DMS53 treated with DMSO at 0.1 percent for 48 hours (cell line): ENCODE results near the gene RAMP2.
A peak's percentile ranks its signal among the peaks of the same experiment; 100 is the strongest.

Source experiments
- DNase-seq: peaks from one replicate; lab custom pipeline; 2025; ENCODE audit not compliant: unreplicated experiment; lab: John Stamatoyannopoulos, UW

RAMP2 gene

DNA sequence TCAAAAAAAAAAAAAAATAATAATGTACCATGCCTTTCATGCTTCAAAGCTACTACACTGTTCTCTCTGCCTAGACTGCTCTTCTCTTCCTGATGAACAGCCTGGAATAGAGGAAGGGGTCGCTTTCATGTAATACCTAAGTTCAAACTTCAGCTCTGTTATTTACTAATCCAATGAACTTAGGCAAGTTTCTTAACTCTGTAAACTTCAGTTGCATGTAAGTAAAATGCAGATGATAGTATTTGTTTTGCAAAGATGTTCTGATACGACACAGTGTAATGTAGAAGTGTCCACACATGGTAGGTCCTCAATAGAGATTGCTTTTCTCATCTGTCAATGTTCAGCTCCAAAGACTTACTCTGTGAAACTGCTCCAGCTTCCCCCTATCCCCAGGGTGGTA, 30.9 kb downstream of the RAMP2 start:
- DNase-seq, result no peak

GRCh38 chr17:42792545-42792944, 31.5 kb downstream of the RAMP2 start:
- DNase-seq, result no peak

- no peak for DNase-seq
These were observed 34.0 kb downstream of the RAMP2 start for GRCh38 chr17:42795061-42795460.

GRCh38 chr17:42795465-42795864, 34.4 kb downstream of the RAMP2 start:
- no peak for DNase-seq

- DNase-seq, result no peak
These were observed 35.2 kb downstream of the RAMP2 start for GRCh38 chr17:42796066-42796758.

GRCh38 chr17:42797067-42798007, 36.3 kb downstream of the RAMP2 start:
- peak; percentile 29 for DNase-seq

DNA sequence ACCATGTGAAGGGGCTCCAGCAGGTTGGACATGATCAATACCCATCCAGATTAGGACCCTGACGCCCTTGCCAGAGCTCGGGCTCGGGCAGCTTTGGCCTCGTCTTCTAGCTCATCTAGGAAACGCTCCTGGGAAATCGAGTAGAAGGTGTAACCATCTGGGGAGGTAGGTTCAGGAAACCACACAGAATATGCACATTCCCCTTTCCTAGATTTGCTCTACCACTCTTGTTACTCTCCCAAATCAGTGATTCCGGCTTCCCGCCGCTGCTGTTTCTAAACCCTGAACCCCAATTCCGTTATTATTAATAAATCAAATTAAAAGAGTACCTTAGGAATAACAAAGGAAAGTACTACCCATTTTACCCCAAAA, 37.0 kb downstream of the RAMP2 start:
- DNase-seq, result no peak

GRCh38 chr17:42798383-42799380, 37.7 kb downstream of the RAMP2 start, which contains the start of the genes CNTD1 and COA3:
CNTD1 (plus strand) TSS chr17:42798861; CDS start chr17:42799068, 207 bp downstream.
COA3 (minus strand) TSS chr17:42798704; CDS start chr17:42798681, 23 bp downstream.
- peak; percentile 82 for DNase-seq

DNA sequence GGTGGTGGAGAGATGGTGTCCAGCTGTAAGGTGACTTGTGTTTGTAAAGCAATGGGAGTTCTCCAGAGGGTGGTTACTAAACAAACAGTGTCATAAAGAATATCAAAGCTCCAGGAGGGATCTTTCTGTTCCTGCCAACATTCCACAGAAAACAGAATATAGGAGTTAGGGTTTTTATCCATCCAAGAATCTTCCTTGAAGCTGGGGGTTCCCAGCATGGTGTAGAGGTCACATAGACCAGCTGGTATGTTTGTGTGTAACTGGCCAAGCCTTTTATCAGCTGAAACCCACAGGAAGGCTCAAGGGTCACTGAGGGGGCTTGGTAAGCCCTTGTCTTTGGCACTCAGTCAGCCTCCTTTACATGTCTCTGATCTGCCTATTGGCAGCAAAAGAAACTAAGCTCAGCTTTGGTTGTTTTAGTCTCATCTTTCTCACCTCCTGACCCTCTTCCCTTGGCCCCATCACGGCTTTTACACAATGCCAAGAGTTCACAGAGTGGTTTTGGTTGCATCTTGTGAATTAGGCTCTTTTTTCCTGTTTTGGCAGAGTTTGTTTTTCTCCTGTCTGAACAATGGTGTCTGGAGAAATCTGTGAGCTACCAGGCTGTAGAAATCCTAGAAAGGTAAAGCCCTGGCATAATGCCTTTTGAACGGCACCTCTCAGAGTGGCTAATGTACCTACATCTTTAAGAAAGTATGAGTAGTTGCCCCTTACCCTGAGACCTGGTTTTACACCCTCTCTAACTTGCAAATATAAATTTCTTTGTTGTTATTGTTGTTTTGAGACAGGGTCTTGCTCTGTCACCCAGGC, 42.3 kb downstream of the RAMP2 start:
- no peak for DNase-seq

GRCh38 chr17:42804918-42805367, 43.9 kb downstream of the RAMP2 start:
- DNase-seq, result peak; percentile 90

DNA sequence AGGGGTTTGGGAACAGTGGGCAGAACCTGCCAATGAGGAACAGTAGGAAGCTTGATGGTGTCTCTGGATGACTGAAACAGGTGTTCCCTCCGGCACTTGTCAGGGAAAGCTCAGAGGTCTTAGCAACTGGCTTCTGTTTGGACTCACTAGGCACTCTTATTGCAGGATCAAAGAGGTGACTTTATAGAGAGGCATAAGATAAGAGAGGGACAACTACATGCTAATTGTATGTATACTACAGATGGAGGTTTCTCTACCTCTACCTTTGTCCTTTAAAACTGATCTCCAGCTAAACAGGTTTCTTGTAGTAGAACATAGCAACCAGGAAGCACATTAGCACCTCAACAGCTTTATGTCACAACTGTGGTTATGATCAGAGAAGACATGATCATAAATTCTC, 45.2 kb downstream of the RAMP2 start:
- no peak for DNase-seq

- no peak for DNase-seq
These were observed 48.2 kb downstream of the RAMP2 start for GRCh38 chr17:42809250-42809649.
